AG10803 (cell line): ENCODE data around the gene ZSWIM4.
"Not testable (repeated sequence)": the region's sequence is repeated elsewhere in the genome, so short reads cannot be mapped to it uniquely, and the experiment has no call there.

Experiments used
- DNase-seq: peaks from one replicate; pipeline ENCODE4 v3.0.0; 2010; ENCODE audit warnings: low read depth
- H3K4me3 ChIP-seq: 2 replicates; pipeline ENCODE4 v1.5.1; 2011; ENCODE audit warnings: mild to moderate bottlenecking, low read length, control low read depth
- CTCF ChIP-seq: conservative IDR thresholded peaks from 2 replicates; pipeline ENCODE4 v1.5.1; 2011; ENCODE audit warnings: mild to moderate bottlenecking, low read length, control low read depth, inconsistent platforms

Gene ZSWIM4

DNA sequence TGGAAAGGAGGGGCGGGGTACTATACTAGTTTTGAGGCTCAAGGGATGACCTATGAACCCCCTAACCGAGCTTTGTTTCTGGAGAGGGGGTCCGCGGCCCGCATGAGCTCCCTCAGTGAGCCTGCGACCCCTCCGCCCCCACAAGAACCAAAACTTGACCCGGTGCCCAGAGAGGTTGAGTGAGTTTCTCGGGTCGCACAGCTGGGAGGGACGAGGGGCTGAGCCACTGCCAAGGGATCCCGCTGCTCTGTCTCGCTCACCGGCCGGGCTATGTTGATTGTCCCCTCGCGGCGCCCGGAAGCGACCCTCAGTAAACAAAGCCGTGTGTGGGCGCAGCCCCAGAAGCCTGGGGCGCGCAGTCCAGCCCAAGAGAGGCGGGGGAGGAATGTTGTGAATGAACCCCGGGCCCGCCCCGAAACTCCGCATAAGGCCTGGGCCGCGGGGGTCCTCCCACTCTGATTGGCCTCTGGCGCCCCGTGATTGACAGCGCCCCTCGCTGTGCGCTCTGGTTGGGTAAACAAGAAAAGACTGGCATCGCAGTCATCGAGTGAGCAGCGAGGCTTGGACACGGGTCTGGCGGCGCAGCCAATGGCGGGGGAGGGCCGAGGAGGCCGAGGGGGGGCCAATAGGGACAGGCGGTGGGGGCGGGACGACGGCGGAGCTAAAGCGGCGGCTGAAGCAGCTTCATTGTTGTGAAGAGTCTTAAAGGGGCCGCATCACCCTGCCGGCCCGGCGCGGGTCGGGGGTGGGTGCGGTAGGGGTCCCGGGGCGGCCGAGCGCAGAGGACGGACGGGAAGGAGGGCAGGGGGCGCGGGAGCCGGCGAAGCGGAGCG, at the start of gene ZSWIM4:
ZSWIM4 (plus strand) TSS at position 687 of the 833 bp plus-strand sequence. CDS start 206 bp downstream, outside the sequence.
- no peak for TF ChIP-seq CTCF
- peak; percentile 100 for DNase-seq
- H3K4me3 ChIP-seq = peak within 1 kb of the TSS; percentile 91

GRCh38 chr19:13747098-13747453, 48.2 kb upstream of the ZSWIM4 start:
- no peak for DNase-seq
- TF ChIP-seq CTCF = no peak
- peak overlapping the region; percentile 78 for H3K4me3 ChIP-seq

DNA sequence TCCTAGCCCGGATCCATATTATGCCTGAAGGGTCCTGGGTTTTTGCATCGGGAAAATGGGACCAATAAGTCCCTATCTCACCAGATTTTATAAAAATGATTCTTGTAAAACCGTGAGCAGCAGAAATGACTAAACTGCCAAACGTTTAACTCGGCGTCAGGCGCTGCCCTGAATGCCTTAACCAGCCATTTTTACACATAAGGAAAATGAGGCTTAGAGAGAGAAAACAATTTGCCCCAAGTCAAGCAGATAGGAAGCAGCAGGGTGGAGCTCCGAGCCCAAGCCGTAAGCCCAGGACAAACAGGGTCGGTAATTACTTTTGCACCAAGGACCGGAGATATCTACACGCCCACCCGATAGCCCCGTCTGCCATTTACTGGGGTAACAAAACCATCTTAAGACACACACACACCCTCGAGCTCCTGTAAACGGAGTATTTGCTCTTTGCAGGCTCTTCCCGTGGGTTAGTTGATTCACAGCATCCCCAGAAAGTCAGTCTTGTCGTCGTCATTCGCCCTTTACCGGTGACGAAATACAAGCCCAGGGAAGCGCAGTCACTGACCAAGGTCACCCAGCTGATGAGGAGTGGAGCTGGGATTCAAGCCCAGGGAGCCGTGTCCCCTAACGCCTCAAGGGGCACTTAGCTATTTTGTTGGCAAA, 46.9 kb upstream of the ZSWIM4 start:
- no peak for TF ChIP-seq CTCF
- DNase-seq = peak; percentile 36
- H3K4me3 ChIP-seq = peak overlapping the region; percentile 78

DNA sequence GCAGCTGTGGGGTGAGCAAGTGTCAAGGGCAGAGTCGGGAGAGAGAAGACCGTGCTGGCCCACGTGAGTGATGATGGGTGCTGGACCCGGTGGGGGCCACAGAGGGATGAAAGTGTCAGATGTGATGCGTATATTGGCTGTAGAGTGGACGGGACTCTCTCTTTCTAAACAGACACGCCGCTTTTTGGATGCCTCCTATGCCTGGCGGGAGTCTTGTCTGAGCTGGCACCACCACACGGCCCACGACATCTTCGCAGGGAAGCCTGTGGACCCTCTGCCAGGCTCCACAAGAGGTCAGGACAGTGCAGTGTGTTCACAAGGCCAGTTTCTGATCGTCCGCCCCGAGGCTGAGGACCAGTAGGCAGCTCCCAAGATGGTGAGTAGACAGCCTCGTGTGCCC, 43.8 kb upstream of the ZSWIM4 start:
- no peak for DNase-seq

GRCh38 chr19:13753622-13754021, 41.6 kb upstream of the ZSWIM4 start:
- not testable (repeated sequence) for DNase-seq, H3K4me3 ChIP-seq

More for the DNA sequence above, 43.8 kb upstream of the ZSWIM4 start:
- TF ChIP-seq CTCF = no peak
- H3K4me3 ChIP-seq = no peak overlapping the region

- no peak for DNase-seq
- H3K4me3 ChIP-seq = no peak overlapping the region
- TF ChIP-seq CTCF = no peak
Measured at GRCh38 chr19:13756210-13756609, 39.0 kb upstream of the ZSWIM4 start.

- no peak for DNase-seq
Measured at GRCh38 chr19:13757805-13758772, 37.2 kb upstream of the ZSWIM4 start.

More at GRCh38 chr19:13757805-13758772, 37.2 kb upstream of the ZSWIM4 start:
- H3K4me3 ChIP-seq = no peak overlapping the region
- TF ChIP-seq CTCF = no peak
